ENCODE data around the gene BRINP2.
A peak's percentile ranks its signal among the peaks of the same experiment; 100 is the strongest.

Gene BRINP2

DNA sequence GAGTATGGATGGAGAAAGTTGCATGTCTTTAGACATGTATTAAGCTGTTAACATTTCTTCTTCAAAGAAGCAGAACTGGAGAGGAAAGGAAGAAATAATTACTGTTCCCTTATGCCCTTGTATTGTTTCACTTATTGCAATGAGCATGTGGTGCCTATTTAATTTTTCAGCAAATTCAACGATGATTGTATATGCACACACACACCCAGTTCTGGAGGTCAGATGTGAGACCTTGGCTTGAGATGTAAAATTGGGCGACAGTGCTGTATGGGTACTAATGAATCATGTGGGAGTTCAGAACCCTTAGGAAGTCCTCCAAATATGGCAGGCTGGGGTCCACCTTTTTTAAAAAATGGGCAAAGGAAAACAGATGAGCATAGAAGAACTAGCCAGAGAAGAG is 27.5 kb downstream of the BRINP2 start:
- H3K27ac ChIP-seq (ENCODE audit: low read length, poor library complexity, severe bottlenecking) = no peak overlapping the region
- H2BK120ac ChIP-seq (ENCODE audit: low read depth, low read length) = no peak overlapping the region
- H3K14ac ChIP-seq (ENCODE audit: low read length in 2 of 2) = no peak overlapping the region
- H2AFZ ChIP-seq (ENCODE audit: low read depth, low read length) = no peak overlapping the region
- no peak overlapping the region for H3K18ac ChIP-seq (ENCODE audit: low read depth in 1 of 2, low read length in 2 of 2)
- no peak overlapping the region for H2AK5ac ChIP-seq (ENCODE audit: low read length, severe bottlenecking)
- no peak overlapping the region for H3K4ac ChIP-seq (ENCODE audit: low read depth in 1 of 2, low read length in 2 of 2)
- no peaks in the 10 kb centered on the region for H3K79me1 ChIP-seq (replicated peaks; ENCODE audit: low read length, poor library complexity, severe bottlenecking)
- no peaks in the 10 kb centered on the region for H3K9me3 ChIP-seq (ENCODE audit: control insufficient read depth, low read length)
- H3K36me3 ChIP-seq (ENCODE audit: control insufficient read depth in 1 of 2, insufficient read depth in 2 of 2, low read depth in 1 of 2, low read length in 2 of 2) = no peaks in the 10 kb centered on the region
- no peak overlapping the region for H3K9ac ChIP-seq (ENCODE audit: low read length)
- no peak for DNase-seq
- no peak overlapping the region for H2BK12ac ChIP-seq (ENCODE audit: low read length in 2 of 2)
- H3K27me3 ChIP-seq (ENCODE audit: control insufficient read depth in 1 of 2, insufficient read depth in 1 of 2, low read length in 2 of 2) = peaks cover 0 to 3% of the 10 kb centered on the region in 2 experiments
- no peak overlapping the region for H2BK15ac ChIP-seq (ENCODE audit: low read depth, poor library complexity, severe bottlenecking)
- no peak overlapping the region for H3K4me3 ChIP-seq (ENCODE audit: insufficient read depth in 1 of 2, low read depth in 1 of 2, low read length in 2 of 2)
- H3K4me2 ChIP-seq (ENCODE audit: low read length, poor library complexity, severe bottlenecking) = no peak overlapping the region
- WGBS = 98% methylated on average over 2 of the region's 2 CpGs
- no peak overlapping the region for H3K23ac ChIP-seq (ENCODE audit: low read length in 2 of 2)
- H3K4me1 ChIP-seq (ENCODE audit: control insufficient read depth, insufficient read depth, low read depth, low read length) = no peaks in the 10 kb centered on the region
- H4K8ac ChIP-seq (ENCODE audit: low read length) = no peak overlapping the region
- H4K91ac ChIP-seq (ENCODE audit: low read length) = no peak overlapping the region
- H2BK5ac ChIP-seq (ENCODE audit: low read depth, low read length, poor library complexity, severe bottlenecking) = no peak overlapping the region

DNA sequence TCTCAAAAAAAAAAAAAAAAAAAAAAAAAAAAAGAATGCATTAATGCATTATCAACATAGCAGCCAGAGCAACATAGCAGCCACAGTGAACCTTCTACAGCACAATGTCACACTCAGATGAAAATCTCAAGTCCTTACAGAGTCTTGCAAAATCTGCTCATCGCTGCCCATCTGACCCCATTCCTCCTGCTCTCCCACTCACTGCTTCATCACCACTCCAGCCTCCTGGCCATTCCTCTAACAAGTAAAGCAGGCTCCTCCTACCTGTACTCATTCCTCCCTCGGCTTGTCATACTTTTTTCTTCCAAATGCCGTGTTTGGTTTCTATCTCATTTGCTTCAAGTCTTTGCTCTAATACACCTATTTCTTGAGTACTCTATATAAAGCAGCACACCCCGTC is 29.5 kb downstream of the BRINP2 start:
- Histone ChIP-seq H2AFZ (ENCODE audit: low read depth, low read length) (no peak overlapping the region), H3K79me1 (replicated peaks; ENCODE audit: low read length, poor library complexity, severe bottlenecking) (no peaks in the 10 kb centered on the region), H2BK120ac (ENCODE audit: low read depth, low read length) (no peak overlapping the region), H4K91ac (ENCODE audit: low read length) (no peak overlapping the region), H3K4me2 (ENCODE audit: low read length, poor library complexity, severe bottlenecking) (no peak overlapping the region), H3K9me3 (ENCODE audit: control insufficient read depth, low read length) (no peaks in the 10 kb centered on the region), H3K4me3 (ENCODE audit: insufficient read depth in 1 of 2, low read depth in 1 of 2, low read length in 2 of 2) (no peak overlapping the region), H3K18ac (ENCODE audit: low read depth in 1 of 2, low read length in 2 of 2) (no peak overlapping the region), H2BK15ac (ENCODE audit: low read depth, poor library complexity, severe bottlenecking) (no peak overlapping the region), H3K4me1 (ENCODE audit: control insufficient read depth, insufficient read depth, low read depth, low read length) (no peaks in the 10 kb centered on the region), H2BK12ac (ENCODE audit: low read length in 2 of 2) (no peak overlapping the region), H3K4ac (ENCODE audit: low read depth in 1 of 2, low read length in 2 of 2) (no peak overlapping the region), H2AK5ac (ENCODE audit: low read length, severe bottlenecking) (no peak overlapping the region), H4K8ac (ENCODE audit: low read length) (no peak overlapping the region), H3K36me3 (ENCODE audit: control insufficient read depth in 1 of 2, insufficient read depth in 2 of 2, low read depth in 1 of 2, low read length in 2 of 2) (no peaks in the 10 kb centered on the region), H3K27ac (ENCODE audit: low read length, poor library complexity, severe bottlenecking) (no peak overlapping the region), H3K9ac (ENCODE audit: low read length) (no peak overlapping the region), H3K23ac (ENCODE audit: low read length in 2 of 2) (no peak overlapping the region), H3K27me3 (ENCODE audit: control insufficient read depth in 1 of 2, insufficient read depth in 1 of 2, low read length in 2 of 2) (peaks cover 0 to 3% of the 10 kb centered on the region in 2 experiments), H3K14ac (ENCODE audit: low read length in 2 of 2) (no peak overlapping the region), H2BK5ac (ENCODE audit: low read depth, low read length, poor library complexity, severe bottlenecking) (no peak overlapping the region)
- WGBS = 94% methylated on average over 3 of the region's 4 CpGs
- no peak for DNase-seq

DNA sequence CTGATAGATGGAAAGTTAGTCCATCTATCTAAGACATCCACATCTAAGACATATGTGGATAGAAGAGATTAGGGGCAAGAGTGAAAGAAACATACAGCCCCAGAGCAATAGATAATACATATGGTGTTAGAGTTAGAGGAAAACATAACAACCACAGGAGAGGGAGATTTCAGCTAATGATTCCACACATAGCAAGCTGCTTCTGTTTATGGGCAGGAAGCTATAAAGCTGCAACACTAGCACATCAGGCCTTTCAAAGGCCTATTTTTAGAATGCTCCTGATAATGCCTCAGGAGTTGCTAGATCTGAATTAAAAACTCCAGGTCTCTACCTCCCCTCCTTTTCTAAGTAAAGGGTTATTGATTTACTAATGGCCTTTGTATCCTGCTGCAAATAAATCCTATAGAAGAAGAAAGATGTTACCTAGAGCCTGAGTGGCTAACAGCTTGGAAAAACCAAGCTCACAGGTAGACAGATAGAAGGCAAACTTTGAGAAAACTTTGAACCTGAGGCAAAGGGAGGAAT is 36.1 kb downstream of the BRINP2 start:
- Histone ChIP-seq H3K27me3 (ENCODE audit: control insufficient read depth in 1 of 2, insufficient read depth in 1 of 2, low read length in 2 of 2) (no peaks in the 10 kb centered on the region), H3K23ac (ENCODE audit: low read length in 2 of 2) (no peak overlapping the region), H3K14ac (ENCODE audit: low read length in 2 of 2) (peak overlapping the region in 1 of 2 experiments; percentile 53), H2AFZ (ENCODE audit: low read depth, low read length) (no peak overlapping the region), H3K9me3 (ENCODE audit: control insufficient read depth, low read length) (no peaks in the 10 kb centered on the region), H3K4ac (ENCODE audit: low read depth in 1 of 2, low read length in 2 of 2) (peak overlapping the region; percentile 87 to 90), H3K4me2 (ENCODE audit: low read length, poor library complexity, severe bottlenecking) (no peak overlapping the region), H3K27ac (ENCODE audit: low read length, poor library complexity, severe bottlenecking) (no peak overlapping the region), H4K91ac (ENCODE audit: low read length) (peak overlapping the region; percentile 3), H2BK12ac (ENCODE audit: low read length in 2 of 2) (peak overlapping the region; percentile 81 to 93), H2AK5ac (ENCODE audit: low read length, severe bottlenecking) (no peak overlapping the region), H2BK15ac (ENCODE audit: low read depth, poor library complexity, severe bottlenecking) (no peak overlapping the region), H3K36me3 (ENCODE audit: control insufficient read depth in 1 of 2, insufficient read depth in 2 of 2, low read depth in 1 of 2, low read length in 2 of 2) (no peaks in the 10 kb centered on the region), H3K4me1 (ENCODE audit: control insufficient read depth, insufficient read depth, low read depth, low read length) (peaks cover 6% of the 10 kb centered on the region), H3K18ac (ENCODE audit: low read depth in 1 of 2, low read length in 2 of 2) (peak overlapping the region; percentile 68 to 90), H2BK120ac (ENCODE audit: low read depth, low read length) (peak overlapping the region; percentile 89), H4K8ac (ENCODE audit: low read length) (peak overlapping the region; percentile 54), H3K4me3 (ENCODE audit: insufficient read depth in 1 of 2, low read depth in 1 of 2, low read length in 2 of 2) (no peak overlapping the region), H3K79me1 (replicated peaks; ENCODE audit: low read length, poor library complexity, severe bottlenecking) (no peaks in the 10 kb centered on the region), H3K9ac (ENCODE audit: low read length) (no peak overlapping the region), H2BK5ac (ENCODE audit: low read depth, low read length, poor library complexity, severe bottlenecking) (no peak overlapping the region)
- peak; percentile 68 for DNase-seq

DNA sequence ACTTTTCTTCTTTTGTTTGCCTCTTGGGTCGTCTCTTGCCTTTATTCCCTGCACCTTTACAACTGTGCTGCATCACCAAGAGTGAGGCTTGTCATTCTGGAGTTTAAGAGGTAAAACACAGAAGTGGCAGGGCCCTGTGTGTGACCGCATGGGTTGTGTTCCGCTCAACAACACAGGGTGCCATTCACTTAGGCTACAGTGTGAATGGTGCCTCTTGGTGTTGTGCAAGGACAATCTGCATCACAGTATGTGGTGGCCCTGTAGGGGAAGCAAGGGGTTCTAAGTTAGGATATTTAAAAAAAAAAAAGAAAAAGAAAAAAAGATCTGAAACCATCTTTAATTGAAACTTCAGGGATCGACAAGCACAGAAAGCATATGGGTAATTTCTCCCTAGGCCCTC is 38.2 kb downstream of the BRINP2 start:
- no peak overlapping the region for H2AFZ ChIP-seq (ENCODE audit: low read depth, low read length)
- H4K8ac ChIP-seq (ENCODE audit: low read length) = peak overlapping the region; percentile 86
- peak overlapping the region; percentile 96 to 99 for H2BK12ac ChIP-seq (ENCODE audit: low read length in 2 of 2)
- H3K4me3 ChIP-seq (ENCODE audit: insufficient read depth in 1 of 2, low read depth in 1 of 2, low read length in 2 of 2) = no peak overlapping the region
- H3K79me1 ChIP-seq (replicated peaks; ENCODE audit: low read length, poor library complexity, severe bottlenecking) = no peaks in the 10 kb centered on the region
- no peak overlapping the region for H2BK5ac ChIP-seq (ENCODE audit: low read depth, low read length, poor library complexity, severe bottlenecking)
- 52% methylated on average over 3 of the region's 4 CpGs for WGBS
- H2BK120ac ChIP-seq (ENCODE audit: low read depth, low read length) = peak overlapping the region; percentile 81
- peaks cover 6% of the 10 kb centered on the region for H3K4me1 ChIP-seq (ENCODE audit: control insufficient read depth, insufficient read depth, low read depth, low read length)
- no peaks in the 10 kb centered on the region for H3K9me3 ChIP-seq (ENCODE audit: control insufficient read depth, low read length)
- no peak overlapping the region for H3K4me2 ChIP-seq (ENCODE audit: low read length, poor library complexity, severe bottlenecking)
- no peak overlapping the region for H2BK15ac ChIP-seq (ENCODE audit: low read depth, poor library complexity, severe bottlenecking)
- H3K36me3 ChIP-seq (ENCODE audit: control insufficient read depth in 1 of 2, insufficient read depth in 2 of 2, low read depth in 1 of 2, low read length in 2 of 2) = no peaks in the 10 kb centered on the region
- H3K23ac ChIP-seq (ENCODE audit: low read length in 2 of 2) = no peak overlapping the region
- no peak for DNase-seq
- peak overlapping the region in 1 of 2 experiments; percentile 96 for H3K4ac ChIP-seq (ENCODE audit: low read depth in 1 of 2, low read length in 2 of 2)
- peak overlapping the region in 1 of 2 experiments; percentile 93 for H3K14ac ChIP-seq (ENCODE audit: low read length in 2 of 2)
- H3K9ac ChIP-seq (ENCODE audit: low read length) = peak overlapping the region; percentile 22
- H3K27me3 ChIP-seq (ENCODE audit: control insufficient read depth in 1 of 2, insufficient read depth in 1 of 2, low read length in 2 of 2) = no peaks in the 10 kb centered on the region
- peak overlapping the region; percentile 50 for H2AK5ac ChIP-seq (ENCODE audit: low read length, severe bottlenecking)
- H4K91ac ChIP-seq (ENCODE audit: low read length) = peak overlapping the region; percentile 99
- peak overlapping the region; percentile 65 to 96 for H3K18ac ChIP-seq (ENCODE audit: low read depth in 1 of 2, low read length in 2 of 2)
- peak overlapping the region; percentile 31 for H3K27ac ChIP-seq (ENCODE audit: low read length, poor library complexity, severe bottlenecking)

Data from mesenchymal stem cell (in vitro differentiated cells and primary cell).